Aorta (tissue), 5 donors: ENCODE results near the gene SIRPB1. TPM values are rescaled to one million over a fixed set of nuclear protein-coding genes. Genes with fewer than 3 reads are reported as not detected.

ENCODE experiments used
- ATAC-seq: fragments of 200-7000 bp; cut with Tn5 transposase; one replicate; pipeline ENCODE4 v1.9.1; 2022; ENCODE audit warnings: moderate library complexity; ENCODE audit not compliant: low FRiP score
- DNase-seq, 2 donors: peaks; one replicate each; pipeline ENCODE4 v3.0.0-alpha.2; 2020
- H3K27ac ChIP-seq, 2 donors: one replicate each; pipeline ENCODE4 v1.5.1; 2013; ENCODE audit warnings: low read length in 2 of 2, mild to moderate bottlenecking in 2 of 2, moderate library complexity in 2 of 2, control low read depth in 1 of 2, inconsistent platforms in 1 of 2, low read depth in 1 of 2
- H3K27me3 ChIP-seq, 2 donors: one replicate each; pipeline ENCODE4 v1.6.1; 2013; ENCODE audit warnings: control low read depth in 1 of 2, low read length in 1 of 2, mild to moderate bottlenecking in 1 of 2, moderate library complexity in 1 of 2; ENCODE audit not compliant: insufficient read depth in 2 of 2, control insufficient read depth in 1 of 2
- H3K36me3 ChIP-seq, 2 donors: one replicate each; pipeline ENCODE4 v1.6.1; 2013; ENCODE audit warnings: control low read depth in 1 of 2, low read length in 1 of 2, mild to moderate bottlenecking in 1 of 2; ENCODE audit not compliant: insufficient read depth in 2 of 2, control insufficient read depth in 1 of 2
- H3K4me1 ChIP-seq, 2 donors: one replicate each; pipeline ENCODE4 v1.6.1; 2013; ENCODE audit warnings: low read length in 2 of 2, control low read depth in 1 of 2, mild to moderate bottlenecking in 1 of 2, moderate library complexity in 1 of 2; ENCODE audit not compliant: insufficient read depth in 2 of 2, control insufficient read depth in 1 of 2
- H3K4me3 ChIP-seq, 2 donors: one replicate each; pipeline ENCODE4 v1.5.1; 2013; ENCODE audit warnings: low read length in 2 of 2, control low read depth in 1 of 2, mild to moderate bottlenecking in 1 of 2
- H3K9me3 ChIP-seq: one replicate; pipeline ENCODE4 v1.6.1; 2013; ENCODE audit warnings: mild to moderate bottlenecking, low read length; ENCODE audit not compliant: control insufficient read depth
- WGBS, 2 donors: extraction: QIAGEN DNeasy Blood & Tissue Kit; methylation state at CpG; one replicate each; pipeline ENCODE4 v1.1.7; 2013; 5-methylcytosine and 5-hydroxymethylcytosine counted together
- intact Hi-C, 2 donors: fragments of 100-400 bp; cut with DNase I; formaldehyde crosslinking; loops; one replicate each; pipeline versions ENCODE4 v1.14.2 to v1.15.0; 2022
- polyA plus RNA-seq, 2 donors: library from polyadenylated mRNA; stranded (reverse); fragments of 200-250 nt; gene quantifications; one replicate each; pipeline ENCODE4 v1.2.3, GENCODE V29; 2013
- total RNA-seq, 2 donors: library from RNA; stranded (reverse); fragmentation: NEBNext Ultra II Directional; extraction: Animal tissue kit (Norgen Biotek cat#: 25700); gene quantifications; one replicate each; pipeline ENCODE4 v1.2.1, GENCODE V29; 2021
- donor health status: healthy with polysubstance abuse.
- donor health status: Bipolar disorder and iron deficiency.
- donor health status: DM: no; HTN: no; CAD: no.
- donor health status: DM: no; HTN: no; CAD: no.
- donor health status: DM: yes; HTN: yes; CAD: no.

The SIRPB1 gene
- total and polyA plus RNA-seq, 4 donors = 0.36 to 3.1 (median 1.7) TPM

- Histone ChIP-seq H3K27me3 (no peaks in the 10 kb centered on the region), H3K4me3 (no peak within 1 kb of the TSS), H3K9me3 (no peaks in the 10 kb centered on the region), H3K27ac (no peak within 1 kb of the TSS), H3K4me1 (no peaks in the 10 kb centered on the region), H3K36me3 (no peaks in the 10 kb centered on the region)
- WGBS, 2 donors = 61 to 66% methylated on average over 5 of the region's 5 CpGs
- intact Hi-C loops = no loop called here
- no peak for DNase-seq
- no peak for ATAC-seq
Observed at GRCh38 chr20:1657556-1658334, 37.9 kb upstream of the SIRPB1 start, which contains the start of gene SIRPG. TSS of gene SIRPG (minus strand) at chr20:1657779. CDS start at chr20:1657714, 65 bp downstream.

GRCh38 chr20:1656844-1657243 is 37.0 kb upstream of the SIRPB1 start:
- DNase-seq = no peak
- 72 to 89% methylated on average over 5 of the region's 5 CpGs for WGBS, 2 donors
- intact Hi-C loops = no loop called here
- Histone ChIP-seq H3K9me3 (no peaks in the 10 kb centered on the region), H3K27me3 (no peaks in the 10 kb centered on the region), H3K27ac (no peak overlapping the region), H3K36me3 (no peaks in the 10 kb centered on the region), H3K4me1 (no peaks in the 10 kb centered on the region), H3K4me3 (no peak overlapping the region)
- no peak for ATAC-seq

GRCh38 chr20:1654996-1655395 is 35.2 kb upstream of the SIRPB1 start:
- H3K4me3 ChIP-seq = no peak overlapping the region
- no peaks in the 10 kb centered on the region for H3K4me1 ChIP-seq
- H3K27ac ChIP-seq = no peak overlapping the region
- DNase-seq = no peak
- H3K9me3 ChIP-seq = no peaks in the 10 kb centered on the region
- H3K27me3 ChIP-seq = no peaks in the 10 kb centered on the region
- intact Hi-C loops = no loop called here
- ATAC-seq = no peak
- H3K36me3 ChIP-seq = no peaks in the 10 kb centered on the region

GRCh38 chr20:1652960-1653359 is 33.2 kb upstream of the SIRPB1 start:
- Histone ChIP-seq H3K27ac (no peak overlapping the region), H3K4me1 (no peaks in the 10 kb centered on the region), H3K36me3 (no peaks in the 10 kb centered on the region), H3K4me3 (no peak overlapping the region), H3K9me3 (no peaks in the 10 kb centered on the region), H3K27me3 (no peaks in the 10 kb centered on the region)
- DNase-seq (no peak), ATAC-seq (no peak)
- intact Hi-C loops = no loop called here
- 63 to 71% methylated on average over 3 of the region's 3 CpGs for WGBS, 2 donors

GRCh38 chr20:1652104-1652503 is 32.3 kb upstream of the SIRPB1 start:
- no peaks in the 10 kb centered on the region for H3K36me3 ChIP-seq
- no peak for ATAC-seq
- no peaks in the 10 kb centered on the region for H3K4me1 ChIP-seq
- H3K27ac ChIP-seq = no peak overlapping the region
- WGBS, 2 donors = 55 to 62% methylated on average over 1 of the region's 1 CpG
- no peak overlapping the region for H3K4me3 ChIP-seq
- H3K9me3 ChIP-seq = no peaks in the 10 kb centered on the region
- intact Hi-C loops = no loop called here
- DNase-seq = no peak
- H3K27me3 ChIP-seq = no peaks in the 10 kb centered on the region

GRCh38 chr20:1651268-1652058 is 31.7 kb upstream of the SIRPB1 start:
- Histone ChIP-seq H3K36me3 (no peaks in the 10 kb centered on the region), H3K9me3 (no peaks in the 10 kb centered on the region), H3K27me3 (no peaks in the 10 kb centered on the region), H3K27ac (no peak overlapping the region), H3K4me1 (no peaks in the 10 kb centered on the region), H3K4me3 (no peak overlapping the region)
- ATAC-seq = no peak
- DNase-seq = no peak
- 55 to 59% methylated on average over 3 of the region's 3 CpGs for whole genome bisulfite sequencing, 2 donors
- intact Hi-C loops = no loop called here

- Histone ChIP-seq H3K4me3 (no peak overlapping the region), H3K9me3 (no peaks in the 10 kb centered on the region), H3K27me3 (no peaks in the 10 kb centered on the region), H3K27ac (no peak overlapping the region), H3K36me3 (no peaks in the 10 kb centered on the region), H3K4me1 (no peaks in the 10 kb centered on the region)
- ATAC-seq (no peak), DNase-seq (no peak)
- intact Hi-C loops = no loop called here
- 55 to 68% methylated on average over 5 of the region's 5 CpGs for WGBS, 2 donors
Observed at GRCh38 chr20:1648101-1648500, 28.3 kb upstream of the SIRPB1 start.

GRCh38 chr20:1646975-1647431 is 27.2 kb upstream of the SIRPB1 start:
- 79 to 92% methylated on average over 3 of the region's 3 CpGs for WGBS, 2 donors
- H3K27ac ChIP-seq = no peak overlapping the region

More at GRCh38 chr20:1646975-1647431, 27.2 kb upstream of the SIRPB1 start:
- ATAC-seq (no peak), DNase-seq (no peak)
- Histone ChIP-seq H3K9me3 (no peaks in the 10 kb centered on the region), H3K27me3 (no peaks in the 10 kb centered on the region), H3K36me3 (no peaks in the 10 kb centered on the region), H3K4me1 (no peaks in the 10 kb centered on the region), H3K4me3 (no peak overlapping the region)
- intact Hi-C loops = no loop called here
